AG08395 (cell line): Measurements from ENCODE around the gene CHRM2.

Source experiments
- DNase-seq: peaks from one replicate; pipeline ENCODE4 v3.0.0; 2012; ENCODE audit warnings: mixed read lengths, low spot score

The CHRM2 gene

DNA sequence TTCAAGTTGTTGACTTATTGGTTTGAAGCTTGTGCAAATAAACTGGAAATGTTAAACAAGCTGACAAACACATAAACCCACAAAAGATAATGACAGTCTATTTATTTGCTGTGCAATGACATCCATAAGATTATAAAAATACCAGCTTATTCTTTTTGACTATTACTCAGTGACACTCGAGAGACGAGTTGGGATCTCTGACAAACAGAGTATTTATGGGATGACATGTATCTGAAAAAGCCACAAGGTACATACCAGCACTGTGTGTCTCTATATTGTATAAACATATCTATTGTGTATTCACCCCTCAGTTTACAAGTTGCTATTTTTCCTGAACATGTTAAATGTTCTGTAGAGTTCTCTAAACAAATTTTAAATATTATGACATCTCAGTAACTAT lies 88.9 kb downstream of the CHRM2 start:
- no peak for DNase-seq

GRCh38 chr7:136958016-136958415 lies 89.6 kb downstream of the CHRM2 start:
- no peak for DNase-seq

- no peak for DNase-seq
These were observed 95.9 kb downstream of the CHRM2 start for GRCh38 chr7:136964347-136964746.

DNA sequence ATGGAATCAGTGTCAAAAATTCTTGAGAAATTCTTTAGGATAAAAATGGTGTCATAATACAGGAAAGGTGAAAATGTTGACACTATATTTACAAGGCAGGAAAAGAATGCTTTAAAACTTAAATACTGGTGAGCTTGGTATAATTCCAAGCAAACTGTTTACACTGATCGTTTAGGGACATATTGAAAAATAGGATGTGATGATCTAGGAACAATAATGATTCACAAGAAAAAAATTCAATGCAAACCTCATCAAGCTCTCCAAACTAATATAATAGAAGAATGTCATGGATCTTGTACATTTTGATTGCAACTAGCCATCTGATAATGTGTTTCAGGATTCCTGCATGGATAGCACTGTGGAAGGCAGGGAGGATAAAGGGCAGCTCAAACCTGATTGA lies 98.4 kb downstream of the CHRM2 start:
- no peak for DNase-seq

DNA sequence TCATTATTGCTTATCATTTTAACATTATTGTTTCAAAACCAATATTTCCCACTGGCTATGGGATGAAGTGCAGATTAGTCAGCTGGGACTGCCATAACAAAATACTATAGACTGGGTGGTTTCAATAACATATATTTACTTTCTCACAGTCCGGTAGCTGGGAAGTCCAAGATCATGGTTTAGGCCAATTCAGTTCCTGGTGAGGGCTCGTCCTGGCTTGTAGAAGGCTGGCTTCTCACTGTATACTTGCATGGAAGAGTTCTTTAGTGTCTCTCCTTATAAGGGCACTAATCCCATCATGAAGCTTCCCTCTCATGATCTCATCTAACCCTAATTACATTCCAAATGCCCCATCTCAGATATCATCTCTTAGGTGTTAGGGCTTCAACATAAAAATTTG lies 101.3 kb downstream of the CHRM2 start:
- no peak for DNase-seq

DNA sequence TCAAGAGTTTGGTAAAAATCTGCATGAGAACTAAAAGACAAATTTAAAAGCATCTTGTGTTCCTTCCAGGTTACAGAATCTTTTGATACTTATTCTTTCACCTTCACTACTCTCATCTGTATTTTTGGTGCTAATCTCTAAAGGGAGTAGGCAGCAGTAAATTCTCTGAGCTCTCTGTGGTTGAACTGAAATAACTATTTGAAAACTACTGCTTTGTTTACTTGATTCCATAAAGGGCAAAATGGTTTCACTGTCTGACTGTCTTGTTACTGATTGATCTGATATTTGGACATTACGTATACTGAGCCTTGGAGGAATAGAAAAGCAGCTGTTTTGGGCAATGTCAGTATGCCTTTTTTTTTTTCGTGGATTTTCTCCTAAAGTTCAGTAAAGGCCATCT lies 103.3 kb downstream of the CHRM2 start:
- no peak for DNase-seq

- peak; percentile 17 for DNase-seq
These were observed 108.2 kb downstream of the CHRM2 start for GRCh38 chr7:136976504-136977251.

DNA sequence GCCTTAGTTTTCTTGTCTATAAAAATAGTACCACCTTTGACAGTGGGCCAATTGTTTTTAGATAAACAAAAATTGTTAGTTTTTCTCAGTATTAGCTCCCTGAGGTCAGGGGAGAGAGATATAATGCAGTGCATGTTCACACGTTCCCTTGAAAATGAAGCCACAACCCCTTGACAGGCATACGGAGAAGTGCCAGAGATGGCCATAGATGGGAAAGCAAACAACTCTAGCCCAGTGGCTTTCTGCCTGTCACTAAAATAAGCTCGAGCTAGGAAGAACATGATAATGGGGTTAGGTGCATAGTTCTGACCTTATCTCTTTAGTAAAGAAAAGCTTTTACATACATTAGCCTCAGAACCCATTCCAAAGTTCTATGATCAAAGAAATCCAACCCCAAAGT lies 124.9 kb downstream of the CHRM2 start:
- no peak for DNase-seq

- DNase-seq, result no peak
These were observed 129.3 kb downstream of the CHRM2 start for GRCh38 chr7:136997735-136998134.

DNA sequence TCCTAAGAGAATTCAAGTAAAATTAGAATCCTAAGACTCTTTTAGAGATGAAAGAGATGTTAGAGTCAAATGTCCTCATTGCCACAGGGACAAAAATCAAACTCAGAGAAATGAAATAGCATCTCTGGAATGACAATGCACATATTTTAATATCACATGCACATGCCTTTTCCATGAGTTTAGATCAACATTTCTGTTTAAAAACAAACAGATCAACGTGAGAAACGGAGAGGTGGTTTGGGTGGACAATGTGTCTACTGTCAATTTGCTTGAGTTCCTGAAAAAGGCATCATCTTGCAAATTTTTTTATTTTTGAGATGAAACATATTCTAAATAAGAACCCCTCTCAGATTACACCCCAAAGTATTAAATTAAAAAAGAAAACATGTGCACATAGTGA lies 130.0 kb downstream of the CHRM2 start:
- DNase-seq, result no peak

DNA sequence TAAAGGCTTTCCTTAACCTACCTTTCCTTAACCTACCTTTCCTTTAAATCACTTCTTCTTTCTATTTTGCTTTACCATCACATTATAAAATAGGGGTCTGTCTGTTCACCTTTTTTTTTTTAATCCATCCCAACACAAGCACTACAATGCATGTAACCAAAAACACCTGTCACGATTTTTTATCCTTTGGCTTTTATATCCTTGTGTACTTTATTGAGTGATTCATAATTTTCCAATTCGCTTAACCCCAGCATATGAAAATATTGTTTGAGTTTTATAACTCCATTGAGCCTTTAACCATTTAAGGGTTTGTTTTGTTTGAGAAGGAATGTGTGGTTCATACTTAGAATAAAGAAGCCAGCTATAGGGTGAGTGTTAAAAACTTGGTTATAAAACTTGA lies 132.2 kb downstream of the CHRM2 start:
- DNase-seq, result no peak

DNA sequence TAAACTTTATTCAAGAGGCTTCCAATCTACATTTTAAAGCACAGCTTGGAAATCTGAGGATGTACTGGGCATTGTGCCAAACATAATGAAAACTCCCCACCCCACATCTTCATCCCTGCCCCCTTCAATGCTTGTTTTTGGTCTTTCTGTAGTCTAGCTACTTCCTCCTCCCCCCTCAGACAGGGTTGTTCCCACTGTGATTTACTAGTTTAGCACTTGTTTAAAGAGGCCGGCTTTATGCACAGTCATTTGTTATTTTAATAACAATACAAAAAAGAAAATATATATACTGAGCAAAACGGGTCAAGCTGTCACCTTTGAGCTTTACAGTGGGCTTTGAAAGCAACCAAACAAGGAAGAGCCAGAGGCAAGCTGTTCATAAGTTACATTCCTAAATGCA lies 132.6 kb downstream of the CHRM2 start:
- no peak for DNase-seq

DNA sequence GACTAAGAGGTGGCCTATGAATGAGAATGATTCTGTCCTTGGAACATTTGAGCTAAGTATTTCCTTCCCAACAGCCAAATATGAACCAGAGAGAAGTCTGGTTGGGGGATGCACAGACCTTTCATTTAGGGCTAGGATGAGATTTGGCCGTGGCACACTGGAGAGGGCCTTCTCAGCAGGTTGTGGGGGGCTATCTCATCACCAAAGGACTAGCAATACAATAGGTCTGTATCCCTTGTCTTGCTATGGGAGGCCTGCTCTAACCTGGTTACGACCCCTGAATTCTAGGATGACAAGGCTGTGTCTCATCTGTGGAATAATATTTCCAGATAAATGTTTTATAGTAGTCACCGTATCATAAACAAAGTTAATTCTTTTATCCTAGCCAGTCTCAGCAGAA lies 133.0 kb downstream of the CHRM2 start:
- no peak for DNase-seq

GRCh38 chr7:137003086-137003485 lies 134.6 kb downstream of the CHRM2 start:
- DNase-seq, result peak; percentile 10

- no peak for DNase-seq
These were observed 135.1 kb downstream of the CHRM2 start for GRCh38 chr7:137003566-137003965.

DNA sequence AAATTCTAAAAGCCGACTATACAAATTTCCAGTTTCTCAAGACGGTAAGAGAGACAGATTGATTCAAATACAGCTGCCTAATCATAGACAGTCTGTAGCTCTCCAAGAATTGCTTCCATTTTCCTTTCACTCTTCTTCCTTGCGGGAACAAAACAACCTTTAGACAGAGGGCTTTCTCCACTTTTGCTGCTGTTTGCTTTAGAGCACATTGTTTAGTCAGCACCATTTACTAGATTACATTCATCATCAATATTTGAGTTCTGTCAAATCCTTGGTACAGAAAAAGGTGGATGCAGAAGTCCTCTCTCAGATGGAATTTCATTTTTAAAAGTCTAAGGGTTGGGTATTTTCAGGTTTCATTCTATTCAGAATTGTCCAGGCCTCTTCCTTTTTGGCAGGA lies 137.4 kb downstream of the CHRM2 start:
- DNase-seq, result no peak

DNA sequence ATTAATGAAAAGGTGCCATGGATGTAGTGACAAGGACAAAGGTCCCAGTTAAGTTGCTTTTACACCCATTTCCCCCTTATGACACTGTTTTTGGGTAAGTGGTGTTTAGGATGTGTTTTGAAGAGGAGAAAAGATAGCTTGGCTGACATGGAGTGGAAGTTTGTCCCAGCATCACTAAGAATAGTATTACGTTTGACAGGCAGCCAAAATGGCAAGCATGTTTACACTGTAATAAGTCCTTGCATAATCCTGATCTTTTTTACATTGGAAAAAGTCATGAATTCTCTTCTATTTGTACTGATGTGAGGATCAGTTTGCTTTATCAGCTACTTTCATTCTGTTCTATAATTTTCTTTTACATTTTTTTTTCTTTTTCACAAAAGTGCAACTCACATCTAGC lies 137.8 kb downstream of the CHRM2 start:
- peak; percentile 7 for DNase-seq

- DNase-seq, result peak; percentile 47
These were observed 138.7 kb downstream of the CHRM2 start for GRCh38 chr7:137007001-137007694.

DNA sequence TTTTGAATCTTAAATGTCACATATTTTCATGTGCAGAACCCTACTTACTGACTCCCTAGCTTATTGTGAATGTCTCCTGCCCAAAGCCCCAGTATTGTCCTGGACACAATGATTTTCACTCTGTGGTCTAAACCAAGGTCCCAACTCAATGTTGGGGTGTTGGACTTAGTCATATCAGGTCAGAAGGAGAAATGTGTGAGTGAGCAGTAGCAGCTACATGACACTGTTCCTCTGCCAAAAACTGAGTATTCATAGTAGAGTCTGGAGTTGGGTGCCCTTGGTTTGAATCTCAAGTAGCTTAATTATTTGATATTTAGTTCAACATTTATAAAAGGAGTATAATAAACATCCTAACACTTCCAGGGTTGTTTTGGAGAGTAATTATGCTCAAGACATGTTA lies 141.0 kb downstream of the CHRM2 start:
- DNase-seq, result no peak

DNA sequence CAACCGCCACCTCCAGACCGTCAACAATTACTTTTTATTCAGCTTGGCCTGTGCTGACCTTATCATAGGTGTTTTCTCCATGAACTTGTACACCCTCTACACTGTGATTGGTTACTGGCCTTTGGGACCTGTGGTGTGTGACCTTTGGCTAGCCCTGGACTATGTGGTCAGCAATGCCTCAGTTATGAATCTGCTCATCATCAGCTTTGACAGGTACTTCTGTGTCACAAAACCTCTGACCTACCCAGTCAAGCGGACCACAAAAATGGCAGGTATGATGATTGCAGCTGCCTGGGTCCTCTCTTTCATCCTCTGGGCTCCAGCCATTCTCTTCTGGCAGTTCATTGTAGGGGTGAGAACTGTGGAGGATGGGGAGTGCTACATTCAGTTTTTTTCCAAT lies 146.6 kb downstream of the CHRM2 start:
- no peak for DNase-seq

DNA sequence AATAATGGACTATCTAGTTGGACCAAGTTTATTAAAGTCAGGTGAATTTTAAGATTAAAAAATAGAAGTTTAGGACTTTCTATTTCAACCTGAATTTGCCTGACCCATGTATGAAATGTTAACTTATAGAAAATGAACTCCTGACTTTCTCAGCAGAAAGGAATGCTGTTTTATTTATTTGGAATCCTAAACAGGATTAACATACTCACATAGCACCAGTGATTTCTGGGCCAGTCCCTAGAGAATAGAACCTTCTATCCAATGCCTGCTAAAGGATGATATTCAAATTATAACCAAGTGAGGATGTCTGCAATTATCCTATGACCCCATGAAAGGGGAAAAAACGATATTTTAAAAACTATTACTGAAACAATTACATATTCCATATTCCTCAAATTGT lies 148.8 kb downstream of the CHRM2 start:
- DNase-seq, result peak; percentile 4

GRCh38 chr7:137018468-137018867 lies 150.0 kb downstream of the CHRM2 start:
- DNase-seq, result no peak

- DNase-seq, result no peak
These were observed 151.9 kb downstream of the CHRM2 start for GRCh38 chr7:137020351-137020750.
